Activated CD4-positive, alpha-beta memory T cell treated with anti-CD3 and anti-CD28 coated beads, Interleukin-2, amount 10 ng/mL, durations not matched to agents 7 days and 5 days (primary cell): ENCODE data around the gene RAB17. TPM values are rescaled to one million over a fixed set of nuclear protein-coding genes. Genes with fewer than 3 reads are reported as not detected.

ENCODE experiments used
- CTCF ChIA-PET: fragments of 350-600 bp; sonication (Branson Sonifier 250); formaldehyde crosslinking; loops from one replicate; lab custom pipeline; 2021; ENCODE audit warnings: antibody characterized with exemption, inconsistent platforms; lab: Charles Lee
- POLR2A ChIA-PET: fragments of 350-600 bp; sonication (Branson Sonifier 250); formaldehyde crosslinking; loops from one replicate; lab custom pipeline; 2021; ENCODE audit warnings: antibody characterized with exemption; lab: Charles Lee
- DNase-seq: peaks from one replicate; pipeline ENCODE4 v3.0.0-alpha.2; 2020
- H3K27ac Mint-ChIP-seq: one replicate; pipeline ENCODE4 v1.8.0; 2021; ENCODE audit warnings: mild to moderate bottlenecking, mixed read lengths
- H3K27me3 Mint-ChIP-seq: one replicate; pipeline ENCODE4 v1.8.0; 2021; ENCODE audit warnings: mixed read lengths
- H3K36me3 Mint-ChIP-seq: one replicate; pipeline ENCODE4 v1.8.0; 2021; ENCODE audit warnings: low read depth, mixed read lengths
- H3K4me1 Mint-ChIP-seq: one replicate; pipeline ENCODE4 v1.8.0; 2021; ENCODE audit warnings: mixed read lengths
- H3K4me3 Mint-ChIP-seq: one replicate; pipeline ENCODE4 v1.8.0; 2021; ENCODE audit warnings: mild to moderate bottlenecking, mixed read lengths
- H3K9me3 Mint-ChIP-seq: one replicate; pipeline ENCODE4 v1.8.0; 2021; ENCODE audit warnings: mixed read lengths
- total RNA-seq, 2 experiments: library from RNA; stranded (reverse); gene quantifications; one replicate each; pipeline ENCODE4 v1.2.3, GENCODE V29; 2021

Gene RAB17
- total RNA-seq, 2 experiments from 2014 or later = not detected

- ChIA-PET CTCF (no interaction called here), POLR2A (no interaction called here)
- no peak for DNase-seq
- H3K27me3 Mint-ChIP-seq = no peaks in the 10 kb centered on the region
- no peaks in the 10 kb centered on the region for H3K4me1 Mint-ChIP-seq
- H3K9me3 Mint-ChIP-seq = no peaks in the 10 kb centered on the region
- H3K36me3 Mint-ChIP-seq = no peaks in the 10 kb centered on the region
- no peak overlapping the region for H3K4me3 Mint-ChIP-seq
- H3K27ac Mint-ChIP-seq = no peak overlapping the region
Measured at GRCh38 chr2:237525559-237526157, 64.9 kb downstream of the RAB17 start.

- H3K27me3 Mint-ChIP-seq = no peaks in the 10 kb centered on the region
- no peaks in the 10 kb centered on the region for H3K36me3 Mint-ChIP-seq
- no peak for DNase-seq
- no peak overlapping the region for H3K4me3 Mint-ChIP-seq
- H3K9me3 Mint-ChIP-seq = no peaks in the 10 kb centered on the region
- H3K27ac Mint-ChIP-seq = no peak overlapping the region
- H3K4me1 Mint-ChIP-seq = no peaks in the 10 kb centered on the region
- ChIA-PET POLR2A (no interaction called here), CTCF (no interaction called here)
Measured at GRCh38 chr2:237524631-237525030, 65.9 kb downstream of the RAB17 start.

Other genes starting within 250 kb of the RAB17 start
- gene COL6A3, start 176.6 kb downstream of the RAB17 start, total RNA-seq = 1 to 10 TPM in 1 of 2 experiments, under 1 TPM in 1; 0.90 to 1.3 TPM
- not detected for gene MLPH, start 103.5 kb downstream of the RAB17 start, total RNA-seq
- not detected for gene PRLH, start 24.2 kb downstream of the RAB17 start, total RNA-seq
- 100 to 1,000 TPM; 242 to 248 TPM for gene LRRFIP1, start 36.9 kb upstream of the RAB17 start, total RNA-seq
- gene RBM44, start 208.0 kb upstream of the RAB17 start, total RNA-seq = under 1 TPM; 0.75 to 0.93 TPM